Activated CD4-positive, alpha-beta memory T cell treated with anti-CD3 and anti-CD28 coated beads for 36 hours (primary cell): Measurements from ENCODE around the gene HLTF. TPM values are rescaled to one million over a fixed set of nuclear protein-coding genes. Genes with fewer than 3 reads are reported as not detected.
"Not testable (repeated sequence)": the region's sequence is repeated elsewhere in the genome, so short reads cannot be mapped to it uniquely, and the experiment has no call there.

Experiments
- CTCF ChIA-PET: fragments of 350-600 bp; sonication (Branson Sonifier 250); formaldehyde crosslinking; loops from one replicate; lab custom pipeline; 2021; ENCODE audit warnings: antibody characterized with exemption, inconsistent platforms; lab: Charles Lee
- POLR2A ChIA-PET: fragments of 350-600 bp; sonication (Branson Sonifier 250); formaldehyde crosslinking; loops from one replicate; lab custom pipeline; 2021; ENCODE audit warnings: antibody characterized with exemption; lab: Charles Lee
- DNase-seq: peaks from one replicate; pipeline ENCODE4 v3.0.0-alpha.2; 2020
- H3K27ac Mint-ChIP-seq: one replicate; pipeline ENCODE4 v1.8.0; 2021; ENCODE audit warnings: mixed read lengths
- H3K27me3 Mint-ChIP-seq: one replicate; pipeline ENCODE4 v1.8.0; 2021; ENCODE audit warnings: mixed read lengths
- H3K36me3 Mint-ChIP-seq: one replicate; pipeline ENCODE4 v1.8.0; 2021; ENCODE audit warnings: mixed read lengths
- H3K4me1 Mint-ChIP-seq: one replicate; pipeline ENCODE4 v1.8.0; 2021; ENCODE audit warnings: low read depth, mixed read lengths
- H3K4me3 Mint-ChIP-seq: one replicate; pipeline ENCODE4 v1.8.0; 2021; ENCODE audit warnings: mild to moderate bottlenecking, mixed read lengths
- H3K9me3 Mint-ChIP-seq: one replicate; pipeline ENCODE4 v1.8.0; 2021; ENCODE audit warnings: mixed read lengths
- intact Hi-C: fragments of 100-400 bp; cut with micrococcal nuclease; formaldehyde crosslinking; loops from one replicate; pipeline ENCODE4 v1.15.1; 2023
- total RNA-seq, 2 experiments: library from RNA; stranded (reverse); gene quantifications; one replicate each; pipeline ENCODE4 v1.2.3, GENCODE V29; 2021

HLTF gene
- total RNA-seq, 2 experiments from 2014 or later, result 22.3 to 25.1 TPM

- DNase-seq, result no peak
- POLR2A ChIA-PET, result no interaction called here
- H3K27me3 Mint-ChIP-seq, result no peaks in the 10 kb centered on the region
- no peaks in the 10 kb centered on the region for H3K36me3 Mint-ChIP-seq
- CTCF ChIA-PET, result interaction anchor here (1.7 to 3.7 kb wide), 4 partner anchors 12 to 164 kb away, joined by 3 to 107 read pairs (median 30); partner anchors contain the start of gene HPS3
- H3K4me1 Mint-ChIP-seq, result no peaks in the 10 kb centered on the region
- intact Hi-C loops, result loop anchor here (5.0 kb wide), 1 partner anchor 364 kb away; no protein-coding TSS in a partner anchor
- no peak overlapping the region for H3K4me3 Mint-ChIP-seq
- no peak overlapping the region for H3K27ac Mint-ChIP-seq
- no peaks in the 10 kb centered on the region for H3K9me3 Mint-ChIP-seq
These were observed 32.4 kb upstream of the HLTF start for GRCh38 chr3:149118724-149119123.

- CTCF ChIA-PET, result interaction anchor here (1.7 kb wide), 1 partner anchor 160 kb away, joined by 7 read pairs; no protein-coding TSS in a partner anchor
- Mint-ChIP-seq H3K4me3 (no peak overlapping the region), H3K27me3 (no peaks in the 10 kb centered on the region), H3K36me3 (no peaks in the 10 kb centered on the region), H3K27ac (no peak overlapping the region), H3K4me1 (no peaks in the 10 kb centered on the region), H3K9me3 (no peaks in the 10 kb centered on the region)
- intact Hi-C loops, result loop anchor here (5.0 kb wide), 1 partner anchor 367 kb away; no protein-coding TSS in a partner anchor
- POLR2A ChIA-PET, result no interaction called here
- DNase-seq, result no peak
These were observed 28.8 kb upstream of the HLTF start for GRCh38 chr3:149115114-149115513.

- H3K36me3 Mint-ChIP-seq, result no peaks in the 10 kb centered on the region
- H3K27me3 Mint-ChIP-seq, result no peaks in the 10 kb centered on the region
- intact Hi-C loops, result no loop called here
- ChIA-PET POLR2A (no interaction called here), CTCF (no interaction called here)
- no peaks in the 10 kb centered on the region for H3K4me1 Mint-ChIP-seq
- peaks cover 2% of the 10 kb centered on the region for H3K9me3 Mint-ChIP-seq
- no peak overlapping the region for H3K4me3 Mint-ChIP-seq
- DNase-seq, result no peak
- no peak overlapping the region for H3K27ac Mint-ChIP-seq
These were observed 28.1 kb upstream of the HLTF start for GRCh38 chr3:149114458-149114857.

GRCh38 chr3:149104484-149104883 lies 18.2 kb upstream of the HLTF start:
- Mint-ChIP-seq H3K27me3 (peaks cover 5% of the 10 kb centered on the region), H3K9me3 (peaks cover 10% of the 10 kb centered on the region), H3K36me3 (no peaks in the 10 kb centered on the region), H3K27ac (no peak overlapping the region), H3K4me3 (no peak overlapping the region), H3K4me1 (no peaks in the 10 kb centered on the region)
- DNase-seq, result no peak
- intact Hi-C loops, result no loop called here
- ChIA-PET POLR2A (no interaction called here), CTCF (interaction anchor here (1.0 kb wide), 1 partner anchor 17 kb away, joined by 3 read pairs; no protein-coding TSS in a partner anchor)

GRCh38 chr3:149101641-149102040 lies 15.3 kb upstream of the HLTF start:
- peaks cover 5% of the 10 kb centered on the region for H3K27me3 Mint-ChIP-seq
- ChIA-PET POLR2A (no interaction called here), CTCF (no interaction called here)
- intact Hi-C loops, result no loop called here
- H3K4me1 Mint-ChIP-seq, result no peaks in the 10 kb centered on the region
- DNase-seq, result no peak
- no peaks in the 10 kb centered on the region for H3K36me3 Mint-ChIP-seq
- no peak overlapping the region for H3K4me3 Mint-ChIP-seq
- peaks cover 9% of the 10 kb centered on the region for H3K9me3 Mint-ChIP-seq
- no peak overlapping the region for H3K27ac Mint-ChIP-seq

GRCh38 chr3:149101154-149101553 lies 14.8 kb upstream of the HLTF start:
- peaks cover 6% of the 10 kb centered on the region for H3K9me3 Mint-ChIP-seq
- DNase-seq, result no peak

GRCh38 chr3:149097987-149098386 lies 11.7 kb upstream of the HLTF start:
- H3K36me3 Mint-ChIP-seq, H3K4me3 Mint-ChIP-seq, H3K27ac Mint-ChIP-seq, H3K27me3 Mint-ChIP-seq, intact Hi-C loops, H3K4me1 Mint-ChIP-seq, CTCF ChIA-PET, DNase-seq, POLR2A ChIA-PET, H3K9me3 Mint-ChIP-seq: not testable (repeated sequence)

More at GRCh38 chr3:149101154-149101553, 14.8 kb upstream of the HLTF start:
- intact Hi-C loops, result no loop called here
- no peaks in the 10 kb centered on the region for H3K36me3 Mint-ChIP-seq
- H3K27ac Mint-ChIP-seq, result no peak overlapping the region
- peaks cover 5% of the 10 kb centered on the region for H3K27me3 Mint-ChIP-seq
- no peak overlapping the region for H3K4me3 Mint-ChIP-seq
- no peaks in the 10 kb centered on the region for H3K4me1 Mint-ChIP-seq
- CTCF ChIA-PET, result interaction anchor here (0.9 kb wide), 1 partner anchor 19 kb away, joined by 3 read pairs; no protein-coding TSS in a partner anchor
- POLR2A ChIA-PET, result no interaction called here

GRCh38 chr3:149095487-149095886 lies 9.2 kb upstream of the HLTF start:
- H3K4me3 Mint-ChIP-seq, result no peak overlapping the region
- H3K4me1 Mint-ChIP-seq, result no peaks in the 10 kb centered on the region
- POLR2A ChIA-PET, result no interaction called here
- no peak for DNase-seq
- H3K27ac Mint-ChIP-seq, result no peak overlapping the region
- CTCF ChIA-PET, result interaction anchor here (1.2 kb wide), 1 partner anchor 140 kb away, joined by 3 read pairs; no protein-coding TSS in a partner anchor
- intact Hi-C loops, result no loop called here
- no peaks in the 10 kb centered on the region for H3K27me3 Mint-ChIP-seq
- no peaks in the 10 kb centered on the region for H3K9me3 Mint-ChIP-seq
- H3K36me3 Mint-ChIP-seq, result no peaks in the 10 kb centered on the region

GRCh38 chr3:149091983-149092382 lies 5.7 kb upstream of the HLTF start:
- Mint-ChIP-seq H3K4me1 (peaks cover 5% of the 10 kb centered on the region), H3K4me3 (no peak overlapping the region), H3K27ac (no peak overlapping the region), H3K9me3 (no peaks in the 10 kb centered on the region), H3K27me3 (no peaks in the 10 kb centered on the region), H3K36me3 (no peaks in the 10 kb centered on the region)
- intact Hi-C loops, result no loop called here
- no peak for DNase-seq
- ChIA-PET CTCF (no interaction called here), POLR2A (interaction anchor here (0.7 kb wide), 1 partner anchor 10 kb away, joined by 4 read pairs; no protein-coding TSS in a partner anchor)

- Mint-ChIP-seq H3K4me1 (peaks cover 8% of the 10 kb centered on the region), H3K4me3 (no peak overlapping the region), H3K27ac (no peak overlapping the region), H3K27me3 (no peaks in the 10 kb centered on the region), H3K36me3 (peaks cover 2% of the 10 kb centered on the region), H3K9me3 (no peaks in the 10 kb centered on the region)
- CTCF ChIA-PET, result no interaction called here
- DNase-seq, result no peak
- intact Hi-C loops, result no loop called here
- POLR2A ChIA-PET, result no interaction called here
These were observed 4.6 kb upstream of the HLTF start for GRCh38 chr3:149090907-149091306.

GRCh38 chr3:149090461-149090860 lies 4.1 kb upstream of the HLTF start:
- CTCF ChIA-PET, result no interaction called here
- no peak for DNase-seq
- H3K27ac Mint-ChIP-seq, result no peak overlapping the region
- intact Hi-C loops, result no loop called here
- H3K4me3 Mint-ChIP-seq, result no peak overlapping the region
- POLR2A ChIA-PET, result no interaction called here
- H3K4me1 Mint-ChIP-seq, result peaks cover 10% of the 10 kb centered on the region
- H3K27me3 Mint-ChIP-seq, result no peaks in the 10 kb centered on the region
- peaks cover 2% of the 10 kb centered on the region for H3K36me3 Mint-ChIP-seq
- H3K9me3 Mint-ChIP-seq, result no peaks in the 10 kb centered on the region

- intact Hi-C loops, result loop anchor here (5.0 kb wide), 1 partner anchor 138 kb away; no protein-coding TSS in a partner anchor
- H3K4me1 Mint-ChIP-seq, result peaks cover 16% of the 10 kb centered on the region
- no peak overlapping the region for H3K27ac Mint-ChIP-seq
- CTCF ChIA-PET, result no interaction called here
- no peak for DNase-seq
- no peak overlapping the region for H3K4me3 Mint-ChIP-seq
- POLR2A ChIA-PET, result no interaction called here
- H3K9me3 Mint-ChIP-seq, result no peaks in the 10 kb centered on the region
- H3K27me3 Mint-ChIP-seq, result no peaks in the 10 kb centered on the region
- H3K36me3 Mint-ChIP-seq, result peaks cover 4% of the 10 kb centered on the region
These were observed 3.1 kb upstream of the HLTF start for GRCh38 chr3:149089395-149089794.

- ChIA-PET POLR2A (no interaction called here), CTCF (interaction anchor here (0.9 to 1.6 kb wide), 3 partner anchors 18 to 185 kb away, joined by 3 to 4 read pairs (median 3); no protein-coding TSS in a partner anchor)
- DNase-seq, result no peak
- intact Hi-C loops, result loop anchor here (2.0 to 5.0 kb wide), 2 partner anchors 44 to 140 kb away; no protein-coding TSS in a partner anchor
- Mint-ChIP-seq H3K4me1 (peaks cover 16% of the 10 kb centered on the region), H3K9me3 (no peaks in the 10 kb centered on the region), H3K4me3 (peak overlapping the region; percentile 95), H3K27ac (no peak overlapping the region), H3K27me3 (no peaks in the 10 kb centered on the region), H3K36me3 (peaks cover 7% of the 10 kb centered on the region)
These were observed 875 bp upstream of the HLTF start for GRCh38 chr3:149087208-149087607.
